Stimulated activated CD4-positive, alpha-beta T cell treated with anti-CD3 and anti-CD28 coated beads, TNF-alpha, amount 100 ng/mL, for 48 hours (primary cell): ENCODE results near the gene TMEM131.

Experiments
- DNase-seq, 3 donors: peaks; one replicate each; pipeline ENCODE4 v3.0.0-alpha.2; 2020; ENCODE audit warnings: low read depth in 3 of 3

Gene TMEM131

GRCh38 chr2:97992836-97993825 is 2.6 kb downstream of the TMEM131 start:
- DNase-seq: no peak

GRCh38 chr2:97991081-97991856 is 4.5 kb downstream of the TMEM131 start:
- DNase-seq: no peak

GRCh38 chr2:97988722-97989121 is 7.0 kb downstream of the TMEM131 start:
- no peak for DNase-seq

- DNase-seq: no peak
Measured at GRCh38 chr2:97985998-97986397, 9.8 kb downstream of the TMEM131 start.

GRCh38 chr2:97983698-97984097 is 12.1 kb downstream of the TMEM131 start:
- DNase-seq: no peak

- no peak for DNase-seq
Measured at GRCh38 chr2:97983134-97983533, 12.6 kb downstream of the TMEM131 start.

GRCh38 chr2:97982621-97983020 is 13.1 kb downstream of the TMEM131 start:
- DNase-seq: no peak

- no peak for DNase-seq
Measured at GRCh38 chr2:97981961-97982360, 13.8 kb downstream of the TMEM131 start.

- no peak for DNase-seq
Measured at GRCh38 chr2:97979904-97980303, 15.8 kb downstream of the TMEM131 start.

- no peak for DNase-seq
Measured at GRCh38 chr2:97974471-97974870, 21.3 kb downstream of the TMEM131 start.

GRCh38 chr2:97970293-97971060 is 25.3 kb downstream of the TMEM131 start:
- no peak for DNase-seq

GRCh38 chr2:97969081-97970067 is 26.4 kb downstream of the TMEM131 start:
- DNase-seq: no peak

- DNase-seq: no peak
Measured at GRCh38 chr2:97967931-97968627, 27.7 kb downstream of the TMEM131 start.

GRCh38 chr2:97967216-97967592 is 28.5 kb downstream of the TMEM131 start:
- no peak for DNase-seq

- DNase-seq: no peak
Measured at GRCh38 chr2:97966545-97967215, 29.1 kb downstream of the TMEM131 start.

GRCh38 chr2:97965116-97965515 is 30.6 kb downstream of the TMEM131 start:
- DNase-seq: no peak

- DNase-seq: no peak
Measured at GRCh38 chr2:97963880-97964279, 31.9 kb downstream of the TMEM131 start.

- no peak for DNase-seq
Measured at GRCh38 chr2:97963079-97963406, 32.7 kb downstream of the TMEM131 start.

- DNase-seq: no peak
Measured at GRCh38 chr2:97961534-97961933, 34.2 kb downstream of the TMEM131 start.

GRCh38 chr2:97958184-97958583 is 37.6 kb downstream of the TMEM131 start:
- DNase-seq: no peak
